Stomach (tissue), 4 donors: ENCODE results near the gene GOLM1.

Experiments used
- CTCF ChIP-seq, 7 experiments: fragments of 450-650 bp in 4 of 7; fragments of 200-600 bp in 3 of 7; sonication (generic) in 3 of 7; IDR thresholded peaks; one replicate each; pipeline ENCODE4 v1.5.1; 2016 to 2019; ENCODE audit warnings: antibody characterized with exemption in 7 of 7, control low read depth in 2 of 7, mild to moderate bottlenecking in 1 of 7
- EP300 ChIP-seq: sonication (generic); formaldehyde crosslinking; IDR thresholded peaks from one replicate; pipeline ENCODE4 v1.6.1; 2017; ENCODE audit warnings: antibody characterized with exemption
- POLR2A ChIP-seq, 4 donors: fragments of 450-650 bp; IDR thresholded peaks; one replicate each; pipeline ENCODE4 v1.6.1; 2016; ENCODE audit warnings: antibody characterized with exemption in 4 of 4, control low read depth in 2 of 4, mild to moderate bottlenecking in 1 of 4, moderate library complexity in 1 of 4
- POLR2AphosphoS5 ChIP-seq, 3 donors: sonication (generic); formaldehyde crosslinking; IDR thresholded peaks; one replicate each; pipeline ENCODE4 v1.6.1; 2016; ENCODE audit warnings: antibody characterized with exemption in 3 of 3

DNA sequence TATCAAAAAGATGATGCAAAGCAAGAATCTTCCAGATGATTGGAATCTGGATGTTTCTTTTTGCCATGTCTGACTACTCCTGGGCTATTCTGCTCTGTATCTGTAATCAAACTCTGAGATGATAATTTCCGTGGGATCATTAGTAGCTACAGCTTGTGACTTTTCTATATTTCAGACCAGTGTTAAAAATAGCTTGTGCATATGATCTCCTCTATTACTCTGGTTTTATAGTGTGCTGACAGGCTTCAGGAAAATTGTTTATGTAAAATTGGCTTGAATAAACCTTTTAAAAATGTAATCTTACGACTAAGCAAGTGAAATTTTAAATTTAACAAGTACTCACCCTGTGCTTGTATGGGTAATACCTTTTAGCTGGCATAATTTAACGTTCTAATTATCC is 118.0 kb downstream of the GOLM1 start:
- TF ChIP-seq CTCF (IDR thresholded peaks at IDR 0.05) (no peak), EP300 (no peak), POLR2AphosphoS5 (IDR thresholded peaks at IDR 0.05) (no peak), POLR2A (IDR thresholded peaks at IDR 0.05) (no peak)
